Left kidney (tissue), 2 donors: ENCODE results near the gene SMARCC1. TPM values are rescaled to one million over a fixed set of nuclear protein-coding genes. Genes with fewer than 3 reads are reported as not detected.
"Not testable (repeated sequence)": the region's sequence is repeated elsewhere in the genome, so short reads cannot be mapped to it uniquely, and the experiment has no call there.

Source experiments
- DNase-seq: peaks from one replicate; pipeline ENCODE4 v3.0.0-alpha.2; 2013
- polyA plus RNA-seq: library from polyadenylated mRNA; unstranded; fragments of 120-200 nt; gene quantifications from one replicate; pipeline ENCODE4 v1.2.1, GENCODE V29; 2013; ENCODE audit not compliant: insufficient read length

SMARCC1 gene
- polyA plus RNA-seq, 1 donor: 139 TPM

DNA sequence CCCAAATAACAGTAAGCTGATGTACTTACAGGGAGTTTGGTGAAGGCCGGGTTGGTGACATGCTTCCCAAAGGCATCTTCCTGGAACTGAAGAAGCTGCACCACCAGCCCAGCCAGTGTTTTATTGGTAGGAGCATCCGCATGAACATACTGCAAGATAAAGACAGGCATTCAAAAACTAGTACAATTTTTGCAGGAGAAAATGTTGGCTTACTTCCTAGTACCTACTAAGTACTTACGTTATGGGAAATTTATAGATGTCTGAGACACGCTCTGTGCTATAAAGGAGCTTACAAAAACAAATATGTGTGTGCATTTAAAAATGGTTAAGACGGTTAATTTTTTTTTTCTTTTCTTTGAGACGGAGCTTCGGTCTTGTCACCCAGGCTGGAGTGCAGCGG lies 8.9 kb downstream of the SMARCC1 start:
- DNase-seq: no peak

DNA sequence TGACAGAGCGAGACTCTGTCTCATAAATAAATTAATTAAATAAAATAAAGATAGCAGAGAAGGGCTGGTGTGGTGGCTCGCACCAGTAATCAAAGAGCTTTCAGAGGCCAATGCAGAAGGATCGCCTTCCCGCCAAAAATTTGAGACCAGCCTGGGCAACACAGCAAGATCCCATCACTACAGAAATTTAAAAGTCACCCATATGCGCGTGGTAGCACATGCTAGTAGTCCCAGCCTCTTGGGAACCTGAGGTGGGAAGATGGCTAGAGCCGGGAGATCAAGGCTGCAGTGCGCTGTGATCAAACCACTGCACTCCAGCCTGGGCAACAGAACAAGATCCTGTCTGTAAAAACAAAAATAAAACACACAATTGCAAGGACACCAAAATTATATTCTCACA lies 9.6 kb downstream of the SMARCC1 start:
- DNase-seq: no peak

DNA sequence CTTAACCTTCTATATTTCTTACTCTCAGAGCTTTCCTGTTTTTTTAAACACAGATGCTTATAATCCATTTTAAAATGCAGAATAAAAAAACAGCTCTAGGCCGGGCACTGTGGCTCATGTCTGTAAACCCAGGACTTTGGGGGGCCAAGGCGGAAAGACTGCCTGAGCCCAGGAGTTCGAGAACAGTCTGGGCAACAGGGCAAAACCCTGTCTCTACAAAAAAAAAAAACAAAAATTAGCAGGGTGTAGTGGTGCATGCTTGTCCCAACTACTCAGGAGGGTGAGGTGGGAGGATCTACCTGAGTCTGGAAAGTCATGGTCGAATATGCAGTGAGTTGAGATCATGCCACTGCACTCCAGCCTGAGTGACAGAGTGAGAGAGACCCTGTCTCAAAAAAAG lies 15.5 kb downstream of the SMARCC1 start:
- no peak for DNase-seq

DNA sequence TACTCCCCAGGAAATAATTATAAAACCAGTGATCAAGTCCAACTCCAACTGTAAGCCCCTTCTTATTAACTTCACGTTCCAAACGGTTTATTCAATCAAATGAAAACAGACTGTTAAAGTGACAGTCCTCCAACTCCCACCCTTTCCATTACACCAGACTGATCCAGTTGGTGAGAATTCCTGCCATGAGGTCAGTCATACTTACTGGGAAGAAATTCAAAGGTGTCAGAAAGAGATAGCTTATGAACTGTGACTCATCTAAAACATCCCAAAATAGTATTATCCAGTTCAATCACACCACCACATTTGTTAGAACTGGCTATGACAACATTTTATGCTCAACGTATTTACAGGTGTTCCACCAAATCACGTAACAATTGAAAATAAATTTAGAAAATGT lies 19.5 kb downstream of the SMARCC1 start:
- DNase-seq: no peak

DNA sequence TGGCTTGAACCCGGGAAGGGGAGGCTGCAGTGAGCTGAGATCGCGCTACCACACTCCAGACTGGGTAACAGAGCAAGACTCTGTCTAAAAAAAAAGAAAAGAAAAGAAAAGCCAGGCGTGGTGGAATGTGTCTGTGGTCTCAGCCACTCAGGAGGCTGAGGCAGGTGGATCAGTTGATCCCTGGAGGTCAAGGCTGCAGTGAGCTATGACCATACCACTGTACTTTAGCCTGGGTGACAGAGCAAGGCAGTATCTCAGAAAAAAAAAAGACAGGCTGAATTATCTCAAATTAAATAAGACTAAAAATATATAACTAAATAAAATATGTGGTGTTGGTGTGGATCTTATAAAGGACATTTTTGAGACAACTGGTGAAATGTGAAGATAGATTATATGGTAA lies 20.6 kb downstream of the SMARCC1 start:
- DNase-seq: no peak

DNA sequence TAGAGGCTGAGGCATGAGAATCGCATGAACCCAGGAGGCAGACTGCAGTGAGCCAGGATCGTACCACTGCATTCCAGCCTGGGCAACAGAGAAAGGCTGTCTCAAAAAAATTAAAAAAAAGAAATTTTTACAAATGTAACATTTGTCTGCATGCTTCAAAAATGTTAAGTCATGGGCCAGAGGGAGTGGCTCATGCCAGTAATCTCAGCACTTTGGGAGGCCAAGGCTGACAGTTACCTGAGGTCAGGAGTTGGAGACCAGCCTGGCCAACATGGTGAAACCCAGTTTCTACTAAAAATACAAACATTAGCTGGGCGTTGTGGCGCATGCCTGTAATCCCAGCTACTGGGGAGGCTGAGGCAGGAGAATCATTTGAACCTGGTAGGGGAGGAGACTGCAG lies 21.5 kb downstream of the SMARCC1 start:
- not testable (repeated sequence) for DNase-seq

DNA sequence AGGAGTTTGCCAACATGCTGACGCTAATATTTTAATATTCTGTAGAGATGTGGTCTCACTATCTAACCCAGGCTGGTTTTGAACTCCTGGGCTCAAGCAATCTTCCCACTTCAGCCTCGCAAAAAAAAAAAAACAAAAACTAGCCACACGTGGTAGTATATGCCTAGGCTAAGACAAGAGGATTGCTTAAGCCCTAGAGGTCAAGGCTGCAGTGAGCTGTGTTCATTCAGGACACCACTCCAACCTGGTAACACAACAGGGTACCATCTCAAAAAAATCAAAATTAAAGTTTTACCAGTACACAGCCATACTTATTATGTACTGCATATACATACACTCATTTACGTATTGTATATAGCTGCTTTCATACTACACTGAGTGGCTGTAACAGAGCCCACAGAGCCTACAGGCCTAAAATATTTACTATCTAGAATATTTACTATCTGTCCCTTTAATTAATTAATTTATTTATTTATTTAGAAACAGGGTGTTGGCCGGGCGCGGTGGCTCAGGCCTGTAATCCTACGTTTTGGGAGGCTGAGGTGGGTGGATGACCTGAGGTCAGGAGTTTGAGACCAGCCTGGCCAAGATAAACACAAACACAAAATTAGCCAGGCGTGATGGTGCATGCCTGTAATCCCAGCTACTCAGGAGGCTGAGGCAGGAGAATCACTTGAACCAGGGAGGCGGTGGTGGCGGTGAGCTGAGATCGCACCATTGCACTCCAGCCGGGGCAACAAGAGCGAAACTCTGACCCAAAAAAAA lies 23.2 kb downstream of the SMARCC1 start:
- DNase-seq: no peak

DNA sequence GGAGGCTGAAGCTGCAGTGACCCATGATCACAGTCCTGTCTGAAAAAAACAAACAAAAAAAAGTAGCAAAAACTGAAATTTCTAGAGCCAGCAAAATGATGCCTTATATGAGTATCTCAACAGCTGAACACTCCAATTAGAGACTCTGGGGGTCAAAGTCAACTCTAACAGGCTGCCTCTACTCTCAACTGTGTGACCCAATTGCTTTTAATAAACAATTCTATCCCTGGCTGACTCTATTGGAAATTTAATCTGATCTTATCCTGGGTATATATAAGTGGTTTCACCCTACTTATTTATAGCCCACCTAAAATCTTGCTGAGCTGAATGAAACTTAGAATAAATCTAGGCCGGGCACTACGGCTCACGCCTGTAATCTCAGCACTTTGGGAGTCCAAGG lies 29.0 kb downstream of the SMARCC1 start:
- no peak for DNase-seq

DNA sequence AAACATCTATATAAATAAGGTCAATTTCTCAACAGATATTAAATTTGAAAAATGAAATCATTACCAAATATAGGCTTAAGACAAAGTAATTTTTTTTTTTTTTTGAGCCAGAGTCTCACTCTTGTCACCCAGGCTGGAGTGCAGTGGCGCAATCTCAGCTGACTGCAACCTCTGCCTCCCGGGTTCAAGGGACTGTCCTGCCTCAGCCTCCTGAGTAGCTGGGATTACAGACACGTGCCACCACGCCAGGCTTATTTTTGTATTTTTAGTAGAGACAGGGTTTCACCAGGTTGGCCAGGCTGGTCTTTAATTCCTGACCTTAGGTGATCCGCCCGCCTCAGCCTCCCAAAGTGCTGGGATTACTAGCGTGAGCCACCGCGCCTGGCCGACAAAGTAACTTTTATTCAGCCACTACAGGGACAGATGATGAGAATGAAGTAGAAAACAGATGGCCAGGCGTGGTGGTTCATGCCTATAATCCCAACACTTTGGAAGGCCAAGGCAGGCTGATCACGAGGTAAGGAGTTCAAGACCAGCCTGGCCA lies 30.8 kb downstream of the SMARCC1 start:
- not testable (repeated sequence) for DNase-seq

DNA sequence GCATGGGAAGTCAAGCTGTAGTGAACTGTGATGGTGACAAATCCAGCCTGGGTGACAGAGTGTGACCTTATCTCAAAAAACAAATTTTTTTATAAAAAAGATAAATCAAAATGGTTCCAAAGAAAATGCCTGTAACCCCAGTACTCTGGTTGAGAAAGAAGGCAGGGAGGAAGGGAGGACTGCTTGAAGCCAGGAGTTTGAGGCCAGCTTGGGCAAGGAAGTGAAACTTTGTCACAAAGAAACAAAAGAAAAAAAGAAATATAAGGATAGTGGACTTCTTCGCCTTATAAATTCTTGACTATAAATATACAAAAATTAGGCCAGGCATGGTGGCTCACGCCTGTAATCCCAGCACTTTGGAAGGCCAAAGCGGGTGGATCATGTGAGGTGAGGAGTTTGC lies 34.1 kb downstream of the SMARCC1 start:
- no peak for DNase-seq

DNA sequence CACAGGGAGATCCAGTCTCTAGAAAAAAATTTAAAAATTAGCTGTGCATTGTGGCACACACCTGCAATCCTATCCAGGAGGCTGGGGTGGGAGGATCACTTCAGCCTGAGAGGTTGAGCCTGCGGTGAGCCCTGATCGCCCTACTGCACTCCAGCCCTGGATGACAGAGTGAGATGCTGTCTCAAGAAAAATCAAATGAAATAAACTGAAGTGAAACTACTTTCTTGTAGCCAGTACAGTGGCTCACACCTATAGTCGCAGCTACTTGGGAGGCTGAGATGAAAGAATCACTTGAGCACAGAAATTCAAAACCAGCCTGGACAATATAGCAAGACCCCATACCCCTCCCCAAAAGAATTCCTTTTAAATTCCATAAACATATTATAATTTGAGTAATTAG lies 35.4 kb downstream of the SMARCC1 start:
- DNase-seq: no peak

DNA sequence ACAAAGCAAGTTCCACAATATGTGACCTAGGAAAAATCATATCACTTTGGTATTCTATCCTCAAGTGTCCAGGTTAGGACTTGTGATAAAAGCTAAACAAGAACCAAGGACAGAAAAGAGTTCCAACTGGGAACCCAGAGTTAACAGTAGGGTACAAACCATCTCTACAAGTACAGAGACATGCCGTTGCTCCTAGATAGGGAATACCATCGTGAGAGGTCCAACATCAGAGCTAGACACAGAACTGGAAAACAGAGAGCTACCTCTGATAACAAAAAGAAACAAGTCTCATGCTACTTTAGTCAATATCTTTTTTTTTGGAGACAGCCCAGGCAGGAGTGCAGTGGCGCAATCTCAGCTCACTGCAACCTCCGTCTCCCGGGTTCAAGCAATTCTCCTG lies 37.8 kb downstream of the SMARCC1 start:
- no peak for DNase-seq

DNA sequence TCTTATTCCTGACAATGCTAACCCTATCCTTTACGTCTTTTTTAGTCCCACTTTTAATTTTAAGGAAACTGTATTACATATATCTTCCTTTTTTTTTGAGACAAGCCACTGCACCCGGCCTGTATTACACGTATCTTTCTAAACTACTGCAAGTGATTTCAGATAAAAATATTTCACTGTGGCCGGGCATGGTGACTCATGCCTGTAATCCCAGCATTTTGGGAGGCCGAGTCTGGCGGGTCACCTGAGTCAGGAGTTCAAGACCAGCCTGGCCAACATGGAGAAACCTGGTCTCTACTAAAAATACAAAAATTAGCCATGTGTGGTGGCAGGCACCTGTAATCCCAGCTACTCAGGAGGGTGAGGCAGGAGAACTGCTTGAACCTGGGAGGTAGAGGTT lies 38.3 kb downstream of the SMARCC1 start:
- DNase-seq: not testable (repeated sequence)

DNA sequence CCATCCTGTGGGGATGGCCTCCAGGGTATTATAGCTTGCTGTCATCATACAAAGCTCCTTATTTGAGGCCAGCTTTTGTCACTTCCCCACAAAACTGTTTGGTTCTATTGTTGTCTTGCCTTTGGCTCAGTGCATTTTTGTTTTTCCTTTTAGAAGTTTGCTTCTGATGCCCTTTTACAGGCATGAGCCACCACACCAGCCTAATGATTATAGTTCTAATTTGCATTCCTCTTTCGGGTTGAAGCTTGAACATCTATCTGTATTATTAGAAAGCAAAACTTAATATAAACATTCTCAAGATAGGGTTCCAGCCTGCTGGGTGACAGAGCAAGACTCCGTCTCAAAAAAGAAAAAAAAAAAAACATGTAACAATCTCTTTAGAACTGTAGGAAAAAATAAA lies 39.8 kb downstream of the SMARCC1 start:
- no peak for DNase-seq

DNA sequence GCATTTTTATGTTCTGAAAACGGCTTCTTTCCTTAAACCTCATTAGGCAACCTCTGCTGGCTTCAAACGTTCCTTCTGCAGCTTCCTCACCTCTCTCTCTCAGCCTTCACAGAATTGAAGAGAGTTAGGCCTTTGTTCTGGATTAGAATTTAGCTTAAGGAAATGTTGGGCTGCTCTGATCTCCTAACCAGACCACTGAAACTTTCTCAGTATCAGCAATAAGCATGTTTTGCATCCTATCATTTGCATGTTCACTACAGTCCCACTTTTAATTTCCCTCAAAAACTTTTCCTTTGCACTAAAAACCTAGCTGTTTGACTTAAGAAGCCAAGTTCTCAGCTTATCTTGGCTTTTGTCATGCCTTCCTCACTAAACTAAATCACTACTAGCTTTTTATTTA lies 49.5 kb downstream of the SMARCC1 start:
- DNase-seq: no peak

DNA sequence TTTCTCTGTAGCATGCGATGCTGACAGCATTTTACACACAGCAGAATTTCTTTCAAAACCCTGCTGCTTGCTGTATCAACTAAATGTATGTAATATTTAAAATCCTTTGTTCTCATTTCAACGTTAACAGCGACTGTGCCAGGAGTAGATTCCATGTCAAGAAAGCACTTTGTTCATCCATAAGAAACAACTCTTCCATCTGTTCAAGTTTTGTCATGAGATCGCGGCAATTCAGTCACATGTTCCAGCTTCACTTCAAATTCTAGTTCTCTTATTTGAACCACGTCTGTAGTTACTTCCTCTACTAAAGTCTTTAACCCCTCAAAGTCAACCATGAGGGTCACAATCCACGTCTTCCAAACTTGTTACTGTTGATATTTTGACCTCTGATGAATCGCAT lies 50.6 kb downstream of the SMARCC1 start:
- DNase-seq: no peak

DNA sequence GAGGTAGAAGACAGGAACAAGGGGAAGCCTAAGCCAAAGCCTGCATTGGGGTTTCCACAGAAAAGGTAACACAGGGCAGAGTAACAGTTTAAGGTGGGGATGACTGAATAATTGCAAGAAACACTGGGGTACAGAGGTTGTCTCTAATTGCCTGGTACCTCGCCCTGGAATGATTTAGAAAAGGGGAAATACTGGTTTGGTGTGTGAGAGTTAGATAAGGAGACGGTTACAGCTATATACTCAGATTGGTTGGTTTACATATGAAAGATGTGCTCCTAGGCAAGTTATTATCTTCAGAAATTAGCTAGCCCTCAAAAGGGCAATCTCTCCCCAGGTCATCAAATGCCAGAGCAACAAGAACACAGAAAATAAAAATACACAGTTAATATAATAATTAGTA lies 58.8 kb downstream of the SMARCC1 start:
- DNase-seq: no peak

DNA sequence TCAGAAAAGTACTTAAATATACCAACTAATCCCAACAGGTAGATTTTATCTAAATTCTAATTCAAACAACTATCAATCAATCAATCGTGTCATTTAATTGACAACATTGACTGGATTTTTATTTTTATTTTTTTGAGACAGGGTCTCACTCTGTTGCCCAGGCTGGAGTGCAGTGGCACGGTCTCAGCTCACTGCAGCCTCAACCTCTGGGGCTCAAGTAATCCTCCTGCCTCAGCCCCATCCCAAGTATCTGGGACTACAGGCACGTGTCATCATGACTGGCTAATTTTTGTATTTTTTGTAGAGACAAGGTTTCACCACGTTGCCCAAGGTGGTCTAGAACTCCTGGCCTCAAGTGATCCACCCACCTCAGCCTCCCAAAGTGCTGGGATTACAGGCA lies 64.2 kb downstream of the SMARCC1 start:
- not testable (repeated sequence) for DNase-seq

DNA sequence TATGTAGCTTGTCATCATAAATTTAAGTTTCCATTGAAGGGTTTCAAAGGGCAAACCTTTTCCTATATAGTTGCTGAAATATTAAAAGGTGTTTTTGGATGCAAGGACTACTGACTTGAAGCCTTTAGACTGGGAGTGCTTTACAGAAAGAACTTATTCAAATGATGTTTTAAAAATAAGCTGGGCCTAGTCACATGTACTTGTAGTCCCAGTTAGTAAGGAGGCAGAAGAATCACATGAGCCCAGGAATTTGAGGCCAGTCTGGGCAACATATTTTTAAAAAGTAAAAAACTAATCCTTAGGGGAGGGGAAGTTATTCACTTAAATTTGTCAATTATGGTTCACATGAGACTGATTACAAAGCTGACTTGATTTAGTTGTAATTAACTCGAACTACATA lies 65.0 kb downstream of the SMARCC1 start:
- no peak for DNase-seq

DNA sequence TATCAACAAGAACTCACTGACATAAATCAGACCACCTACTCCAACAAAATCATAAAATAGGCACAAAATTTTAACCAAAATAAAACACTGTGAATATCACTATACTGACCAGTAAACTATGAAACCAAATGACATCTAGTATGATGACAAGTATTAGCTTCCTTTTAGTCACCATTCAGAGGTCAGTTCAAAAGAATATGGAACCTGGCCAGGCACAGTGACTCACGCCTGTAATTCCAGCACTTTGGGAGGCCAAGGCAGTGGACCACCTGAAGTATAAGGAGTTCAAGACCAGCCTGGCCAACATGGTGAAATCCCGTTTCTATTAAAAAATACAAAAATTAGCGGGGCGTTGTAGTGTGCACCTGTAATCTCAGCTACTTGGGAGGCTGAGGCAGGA lies 65.8 kb downstream of the SMARCC1 start:
- DNase-seq: no peak

DNA sequence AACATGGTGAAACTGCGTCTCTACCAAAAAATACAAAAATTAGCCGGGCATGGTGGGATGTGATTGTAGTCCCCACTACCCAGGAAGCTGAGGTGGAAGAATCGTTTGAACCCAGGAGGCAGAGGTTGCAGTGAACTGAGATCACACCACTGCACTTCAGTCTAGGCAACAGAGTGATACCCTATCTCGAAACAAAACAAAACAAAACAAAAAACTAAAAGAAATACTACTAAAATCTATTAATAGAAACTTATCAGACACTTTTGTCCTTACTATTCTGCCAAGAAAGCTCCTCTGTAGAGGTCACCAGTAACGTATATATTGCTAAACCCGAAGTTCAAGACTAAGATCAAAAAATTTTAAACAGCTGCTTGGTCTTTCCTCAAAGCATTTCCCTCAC lies 67.1 kb downstream of the SMARCC1 start:
- DNase-seq: no peak

DNA sequence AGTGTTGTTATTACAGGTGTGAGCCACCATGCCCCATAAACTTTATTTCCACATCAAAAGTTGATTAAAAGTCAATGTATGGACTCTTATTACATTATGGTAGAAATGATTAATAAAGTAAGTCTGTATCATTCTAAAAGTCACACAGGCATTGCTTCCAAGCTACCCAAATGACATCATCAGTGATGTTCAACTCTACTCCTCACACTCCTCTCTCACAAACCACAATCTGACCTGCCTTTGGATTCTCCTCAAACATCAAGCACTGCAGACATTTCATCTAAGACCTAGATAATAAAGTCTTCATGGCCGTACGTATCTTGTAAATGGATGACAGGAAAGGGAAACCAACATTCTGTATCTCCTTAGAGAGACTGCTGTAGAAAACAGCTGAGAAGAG lies 68.0 kb downstream of the SMARCC1 start:
- DNase-seq: no peak

DNA sequence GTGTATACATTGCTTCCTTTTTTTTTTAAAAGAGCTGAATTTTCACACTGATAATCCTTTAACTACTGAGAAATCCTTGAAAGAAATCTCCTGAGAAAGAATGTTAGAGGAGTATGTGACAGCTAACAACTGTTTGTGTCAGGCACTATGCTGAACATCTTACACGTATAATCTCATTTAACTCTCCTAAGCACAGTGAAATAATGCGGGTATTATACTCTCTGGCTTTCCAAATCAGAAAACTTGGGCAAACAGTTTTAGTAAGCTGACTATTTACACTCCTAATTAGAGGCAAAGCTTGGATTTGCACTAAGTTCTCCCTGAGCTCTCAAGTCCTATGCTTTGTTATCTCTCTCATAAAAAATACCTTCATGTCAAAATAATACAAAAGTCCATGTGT lies 69.3 kb downstream of the SMARCC1 start:
- DNase-seq: no peak

DNA sequence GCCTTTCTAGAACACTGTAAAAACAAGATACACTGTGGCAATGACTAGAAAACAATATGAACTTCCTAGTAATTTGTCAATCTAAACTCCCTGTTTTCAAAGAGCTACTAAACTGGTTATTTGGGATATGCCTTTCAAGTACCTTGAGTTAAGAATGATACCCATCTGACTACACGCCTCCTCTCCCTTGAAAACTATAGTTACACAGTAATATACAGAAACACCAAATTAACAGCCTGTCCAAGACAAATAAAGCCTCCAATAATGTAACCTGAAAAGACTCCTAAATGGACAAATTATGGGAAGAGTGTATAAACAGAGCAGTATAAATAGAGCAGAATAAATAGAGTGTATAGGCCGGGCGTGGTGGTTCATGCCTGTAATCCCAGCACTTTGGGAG lies 70.1 kb downstream of the SMARCC1 start:
- DNase-seq: no peak
